GM12873 (cell line): ENCODE data around the gene ATRIP.

ENCODE experiments used
- CTCF ChIP-seq: IDR thresholded peaks from 2 replicates; pipeline ENCODE4 v1.5.1; 2012; ENCODE audit warnings: low read depth, mild to moderate bottlenecking, moderate library complexity, low read length, control low read depth; ENCODE audit not compliant: insufficient read depth; ENCODE audit errors: missing control alignments

Gene ATRIP

GRCh38 chr3:48407542-48408099 is 38.9 kb upstream of the ATRIP start:
- no peak for TF ChIP-seq CTCF

- TF ChIP-seq CTCF, result peak; percentile 37
These were observed 37.7 kb upstream of the ATRIP start for GRCh38 chr3:48408823-48409281.

- TF ChIP-seq CTCF, result no peak
These were observed 37.0 kb upstream of the ATRIP start for GRCh38 chr3:48409291-48410201.

DNA sequence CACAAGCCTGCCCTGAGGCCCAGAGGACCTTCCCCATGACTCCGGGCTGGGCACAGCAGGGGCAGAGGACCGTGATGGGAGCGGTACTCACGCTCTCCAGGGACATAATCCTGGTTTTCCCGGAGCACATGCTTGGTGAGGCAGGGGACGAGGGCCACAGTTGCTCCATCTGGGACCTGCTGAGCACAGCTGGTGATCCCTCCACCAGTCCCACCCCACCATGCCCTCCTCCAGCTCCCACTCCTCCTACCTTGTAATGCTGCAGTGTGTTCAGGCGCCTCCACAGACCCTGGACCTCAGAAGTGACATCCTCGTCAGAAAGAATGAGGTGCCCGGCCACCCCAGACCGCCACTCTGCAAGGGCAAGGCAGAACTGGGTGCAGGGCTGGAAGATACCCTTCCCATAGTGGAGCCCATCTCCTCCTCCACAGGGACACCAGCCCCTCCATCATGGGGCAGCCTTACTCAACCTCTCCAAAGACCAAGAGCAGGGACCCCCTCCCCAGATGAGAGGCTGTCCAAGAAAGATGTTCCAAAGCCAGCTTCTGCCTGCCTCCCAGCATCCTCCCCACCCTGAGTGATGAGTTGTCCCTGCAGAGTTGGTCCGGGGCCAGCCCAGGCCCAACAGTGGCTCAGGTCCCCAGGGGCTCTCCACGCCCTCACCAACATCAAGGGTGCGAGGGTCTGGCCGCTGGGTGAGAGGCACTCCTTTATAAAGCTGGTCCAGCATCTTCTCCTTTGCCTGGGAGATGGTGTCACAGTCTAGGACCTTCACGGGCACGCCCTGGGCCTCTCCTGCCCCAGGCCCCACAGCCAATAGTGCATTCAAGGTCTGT is 36.1 kb upstream of the ATRIP start:
- no peak for TF ChIP-seq CTCF

- no peak for TF ChIP-seq CTCF
These were observed 35.4 kb upstream of the ATRIP start for GRCh38 chr3:48411041-48411588.

- no peak for TF ChIP-seq CTCF
These were observed 34.7 kb upstream of the ATRIP start for GRCh38 chr3:48411606-48412374.
